Neutrophil (primary cell): Measurements from ENCODE around the gene TMEM44.

Experiments
- H3K27ac ChIP-seq: fragments of 200-600 bp; sonication (generic); 2 replicates; pipeline ENCODE4 v1.5.1; 2016; ENCODE audit warnings: mild to moderate bottlenecking, moderate library complexity
- H3K27me3 ChIP-seq: fragments of 200-600 bp; sonication (generic); 2 replicates; pipeline ENCODE4 v1.6.0; 2016; ENCODE audit warnings: mild to moderate bottlenecking
- H3K36me3 ChIP-seq: fragments of 200-600 bp; sonication (generic); 2 replicates; pipeline ENCODE4 v1.5.1; 2017
- H3K4me1 ChIP-seq, 2 experiments: fragments of 200-600 bp in 1 of 2; sonication (generic) in 1 of 2; 1 replicate in 1 of 2; 2 replicates in 1 of 2; pipeline versions ENCODE4 v1.5.1 to v1.6.1; 2013 to 2016; ENCODE audit warnings: low read depth in 1 of 2, low read length in 1 of 2, mild to moderate bottlenecking in 1 of 2, moderate library complexity in 1 of 2; ENCODE audit not compliant: control insufficient read depth in 1 of 2, insufficient read depth in 1 of 2
- H3K4me3 ChIP-seq, 2 experiments: fragments of 200-600 bp in 1 of 2; sonication (generic) in 1 of 2; 1 replicate in 1 of 2; 2 replicates in 1 of 2; pipeline ENCODE4 v1.5.1; 2013 to 2016; ENCODE audit warnings: low read depth in 1 of 2, low read length in 1 of 2, mild to moderate bottlenecking in 1 of 2, moderate library complexity in 1 of 2
- H3K9me3 ChIP-seq: fragments of 200-600 bp; sonication (generic); 2 replicates; pipeline ENCODE4 v1.5.1; 2016
- CTCF ChIP-seq: fragments of 200-600 bp; sonication (generic); IDR thresholded peaks from 2 replicates; pipeline ENCODE4 v1.5.1; 2016; ENCODE audit warnings: antibody characterized with exemption

Gene TMEM44

GRCh38 chr3:194588741-194589140 is 44.5 kb downstream of the TMEM44 start:
- Histone ChIP-seq H3K4me1 (peaks cover 26% of the 10 kb centered on the region in 2 experiments), H3K36me3 (no peaks in the 10 kb centered on the region), H3K9me3 (no peaks in the 10 kb centered on the region), H3K27me3 (no peaks in the 10 kb centered on the region), H3K27ac (no peak overlapping the region), H3K4me3 (no peak overlapping the region)
- no peak for TF ChIP-seq CTCF

GRCh38 chr3:194588236-194588635 is 45.0 kb downstream of the TMEM44 start:
- peaks cover 26 to 31% of the 10 kb centered on the region in 2 experiments for H3K4me1 ChIP-seq
- no peak overlapping the region for H3K4me3 ChIP-seq
- no peaks in the 10 kb centered on the region for H3K36me3 ChIP-seq
- no peak for TF ChIP-seq CTCF
- H3K27ac ChIP-seq = peak overlapping the region; percentile 81
- no peaks in the 10 kb centered on the region for H3K27me3 ChIP-seq
- no peaks in the 10 kb centered on the region for H3K9me3 ChIP-seq

- Histone ChIP-seq H3K36me3 (no peaks in the 10 kb centered on the region), H3K27me3 (no peaks in the 10 kb centered on the region), H3K4me1 (peaks cover 26 to 33% of the 10 kb centered on the region in 2 experiments), H3K9me3 (no peaks in the 10 kb centered on the region), H3K4me3 (no peak overlapping the region), H3K27ac (peak overlapping the region; percentile 81)
- no peak for TF ChIP-seq CTCF
Measured at GRCh38 chr3:194587438-194587931, 45.7 kb downstream of the TMEM44 start.

- Histone ChIP-seq H3K4me3 (no peak overlapping the region), H3K4me1 (peaks cover 26 to 33% of the 10 kb centered on the region in 2 experiments), H3K36me3 (no peaks in the 10 kb centered on the region), H3K27me3 (no peaks in the 10 kb centered on the region), H3K27ac (peak overlapping the region; percentile 81), H3K9me3 (no peaks in the 10 kb centered on the region)
- no peak for TF ChIP-seq CTCF
Measured at GRCh38 chr3:194586836-194587235, 46.4 kb downstream of the TMEM44 start.

GRCh38 chr3:194585880-194586281 is 47.3 kb downstream of the TMEM44 start:
- H3K36me3 ChIP-seq = no peaks in the 10 kb centered on the region
- H3K9me3 ChIP-seq = no peaks in the 10 kb centered on the region
- H3K27me3 ChIP-seq = no peaks in the 10 kb centered on the region
- peaks cover 26 to 33% of the 10 kb centered on the region in 2 experiments for H3K4me1 ChIP-seq
- TF ChIP-seq CTCF = no peak
- H3K27ac ChIP-seq = no peak overlapping the region
- no peak overlapping the region for H3K4me3 ChIP-seq

- no peak for TF ChIP-seq CTCF
- H3K4me1 ChIP-seq = peaks cover 26 to 33% of the 10 kb centered on the region in 2 experiments
- H3K9me3 ChIP-seq = no peaks in the 10 kb centered on the region
- H3K27ac ChIP-seq = peak overlapping the region; percentile 95
- no peaks in the 10 kb centered on the region for H3K27me3 ChIP-seq
- H3K4me3 ChIP-seq = peak overlapping the region; percentile 76 to 96
- no peaks in the 10 kb centered on the region for H3K36me3 ChIP-seq
Measured at GRCh38 chr3:194584866-194585265, 48.4 kb downstream of the TMEM44 start.
